Osteocyte (in vitro differentiated cells): ENCODE results near the gene TMEM232. TPM values are rescaled to one million over a fixed set of nuclear protein-coding genes. Genes with fewer than 3 reads are reported as not detected.
A peak's percentile ranks its signal among the peaks of the same experiment; 100 is the strongest.

Source experiments
- DNase-seq: peaks from one replicate; pipeline ENCODE4 v3.0.0; 2021; ENCODE audit warnings: mixed read lengths; ENCODE audit not compliant: unreplicated experiment; ENCODE audit errors: extremely low spot score
- H3K27ac Mint-ChIP-seq: one replicate; pipeline ENCODE4 v1.8.0; 2021; ENCODE audit warnings: mild to moderate bottlenecking, mixed read lengths; ENCODE audit not compliant: unreplicated experiment
- H3K27me3 Mint-ChIP-seq: one replicate; pipeline ENCODE4 v1.8.0; 2021; ENCODE audit warnings: mixed read lengths; ENCODE audit not compliant: unreplicated experiment
- H3K36me3 Mint-ChIP-seq: one replicate; pipeline ENCODE4 v1.8.0; 2021; ENCODE audit warnings: mixed read lengths; ENCODE audit not compliant: unreplicated experiment
- H3K4me1 Mint-ChIP-seq: one replicate; pipeline ENCODE4 v1.8.0; 2021; ENCODE audit warnings: mixed read lengths; ENCODE audit not compliant: unreplicated experiment
- H3K4me3 Mint-ChIP-seq: one replicate; pipeline ENCODE4 v1.8.0; 2021; ENCODE audit warnings: mild to moderate bottlenecking, moderate library complexity, mixed read lengths; ENCODE audit not compliant: unreplicated experiment
- H3K9me3 Mint-ChIP-seq: one replicate; pipeline ENCODE4 v1.8.0; 2021; ENCODE audit warnings: mixed read lengths; ENCODE audit not compliant: unreplicated experiment
- total RNA-seq: library from RNA; stranded (reverse); gene quantifications from 2 replicates; pipeline ENCODE4 v1.2.1, GENCODE V29; 2021
- TF ChIP-seq, protein P1 (sequence below): fragments of 200-600 bp; sonication (generic); IDR thresholded peaks from 2 replicates; pipeline ENCODE4 v1.5.0; 2021; ENCODE audit warnings: antibody characterized with exemption, mild to moderate bottlenecking, moderate library complexity

The TMEM232 gene
- total RNA-seq, 1 donor from 2014 or later = 3.5 TPM

DNA sequence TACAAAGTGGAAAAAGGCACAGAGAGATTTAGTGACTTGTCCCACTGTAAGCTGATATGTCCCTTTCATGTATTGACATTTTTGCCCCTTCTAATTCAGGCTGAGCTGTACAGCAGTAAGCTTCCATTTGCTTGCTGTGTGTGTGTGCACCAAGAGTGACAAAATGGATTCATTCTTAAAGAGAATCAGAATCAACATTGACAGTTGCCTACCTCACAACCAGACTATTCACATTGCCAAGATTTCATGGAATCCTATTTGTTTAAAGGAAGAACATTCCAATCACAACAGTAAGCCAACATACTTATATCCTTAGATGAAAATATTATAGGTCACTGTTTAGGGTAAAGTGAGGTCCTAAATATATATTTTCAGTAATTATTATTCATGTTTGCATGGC is 102.6 kb downstream of the TMEM232 start:
- Mint-ChIP-seq H3K27me3 (no peaks in the 10 kb centered on the region), H3K4me1 (peaks cover 25% of the 10 kb centered on the region), H3K36me3 (no peaks in the 10 kb centered on the region), H3K27ac (peak overlapping the region; percentile 33), H3K9me3 (no peaks in the 10 kb centered on the region), H3K4me3 (no peak overlapping the region)
- DNase-seq = no peak
- TF ChIP-seq, protein P1, sequence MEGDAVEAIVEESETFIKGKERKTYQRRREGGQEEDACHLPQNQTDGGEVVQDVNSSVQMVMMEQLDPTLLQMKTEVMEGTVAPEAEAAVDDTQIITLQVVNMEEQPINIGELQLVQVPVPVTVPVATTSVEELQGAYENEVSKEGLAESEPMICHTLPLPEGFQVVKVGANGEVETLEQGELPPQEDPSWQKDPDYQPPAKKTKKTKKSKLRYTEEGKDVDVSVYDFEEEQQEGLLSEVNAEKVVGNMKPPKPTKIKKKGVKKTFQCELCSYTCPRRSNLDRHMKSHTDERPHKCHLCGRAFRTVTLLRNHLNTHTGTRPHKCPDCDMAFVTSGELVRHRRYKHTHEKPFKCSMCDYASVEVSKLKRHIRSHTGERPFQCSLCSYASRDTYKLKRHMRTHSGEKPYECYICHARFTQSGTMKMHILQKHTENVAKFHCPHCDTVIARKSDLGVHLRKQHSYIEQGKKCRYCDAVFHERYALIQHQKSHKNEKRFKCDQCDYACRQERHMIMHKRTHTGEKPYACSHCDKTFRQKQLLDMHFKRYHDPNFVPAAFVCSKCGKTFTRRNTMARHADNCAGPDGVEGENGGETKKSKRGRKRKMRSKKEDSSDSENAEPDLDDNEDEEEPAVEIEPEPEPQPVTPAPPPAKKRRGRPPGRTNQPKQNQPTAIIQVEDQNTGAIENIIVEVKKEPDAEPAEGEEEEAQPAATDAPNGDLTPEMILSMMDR = no peak

DNA sequence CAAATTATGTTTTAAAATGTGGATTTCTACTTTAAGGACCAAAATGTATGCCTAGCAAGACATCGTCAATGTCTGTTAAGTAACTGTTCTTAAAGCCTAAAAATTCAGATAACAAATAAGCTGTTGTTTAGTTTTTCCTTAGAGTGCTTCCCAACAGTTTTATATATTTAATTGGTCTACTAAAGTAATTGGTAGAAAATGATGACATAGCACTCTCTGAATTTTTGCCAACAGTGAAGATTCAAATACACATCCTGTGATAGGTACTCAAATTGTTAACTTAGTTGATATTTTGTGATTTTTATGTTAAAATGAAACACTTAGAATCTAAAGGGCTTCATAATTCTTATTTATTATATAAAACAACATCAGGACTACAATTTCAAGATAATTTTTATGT is 107.5 kb downstream of the TMEM232 start:
- Mint-ChIP-seq H3K4me3 (no peak overlapping the region), H3K27me3 (no peaks in the 10 kb centered on the region), H3K4me1 (peaks cover 8% of the 10 kb centered on the region), H3K27ac (no peak overlapping the region), H3K9me3 (peaks cover 15% of the 10 kb centered on the region), H3K36me3 (peaks cover 7% of the 10 kb centered on the region)
- TF ChIP-seq, protein P1 = no peak
- DNase-seq = no peak

DNA sequence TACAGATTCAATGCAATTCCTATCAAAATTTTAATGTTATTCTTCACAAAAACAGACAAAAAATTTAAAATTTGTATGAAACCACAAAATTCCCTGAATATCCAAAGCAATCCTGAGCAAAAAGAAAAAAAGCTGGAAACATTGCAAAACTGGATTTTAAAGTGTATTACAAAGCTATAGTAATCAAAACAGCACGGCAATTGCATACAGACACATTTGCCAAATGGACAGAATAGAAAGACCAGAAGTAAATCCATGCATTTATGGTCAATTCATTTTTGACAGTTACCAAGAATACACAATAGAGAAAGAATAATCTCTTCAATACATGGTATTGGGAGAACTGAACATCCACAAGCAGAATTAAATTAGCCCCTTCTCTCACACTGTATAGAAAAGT is 110.5 kb downstream of the TMEM232 start:
- DNase-seq = no peak
- Mint-ChIP-seq H3K9me3 (peaks cover 15% of the 10 kb centered on the region), H3K27me3 (no peaks in the 10 kb centered on the region), H3K27ac (no peak overlapping the region), H3K4me3 (no peak overlapping the region), H3K4me1 (no peaks in the 10 kb centered on the region), H3K36me3 (peaks cover 7% of the 10 kb centered on the region)
- TF ChIP-seq, protein P1 = no peak

DNA sequence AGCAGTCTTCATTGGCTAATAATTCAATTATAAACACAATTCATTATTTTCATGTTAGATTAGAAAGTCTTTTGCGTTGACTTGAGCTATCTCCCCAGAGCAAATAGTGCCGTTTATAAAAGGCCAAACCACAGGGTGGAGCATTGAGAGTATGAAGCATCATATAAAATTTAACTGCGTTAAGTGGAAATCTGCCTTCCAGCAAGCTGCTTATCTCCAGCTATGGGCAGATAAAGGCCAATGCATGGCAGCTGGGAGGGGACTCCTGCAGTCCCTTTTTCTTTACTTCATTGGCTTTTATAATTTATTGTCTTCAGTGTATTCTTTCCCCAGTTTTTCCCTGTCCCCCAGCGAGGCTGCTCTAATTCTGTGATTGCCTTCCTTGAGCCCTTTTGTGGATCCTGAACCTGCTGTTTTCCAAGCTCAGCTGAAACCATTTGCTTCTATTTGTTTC is 113.7 kb downstream of the TMEM232 start:
- H3K9me3 Mint-ChIP-seq = peaks cover 15% of the 10 kb centered on the region
- H3K4me1 Mint-ChIP-seq = no peaks in the 10 kb centered on the region
- no peak overlapping the region for H3K4me3 Mint-ChIP-seq
- TF ChIP-seq, protein P1 = no peak
- no peaks in the 10 kb centered on the region for H3K27me3 Mint-ChIP-seq
- no peak overlapping the region for H3K27ac Mint-ChIP-seq
- H3K36me3 Mint-ChIP-seq = peaks cover 7% of the 10 kb centered on the region
- DNase-seq = no peak

DNA sequence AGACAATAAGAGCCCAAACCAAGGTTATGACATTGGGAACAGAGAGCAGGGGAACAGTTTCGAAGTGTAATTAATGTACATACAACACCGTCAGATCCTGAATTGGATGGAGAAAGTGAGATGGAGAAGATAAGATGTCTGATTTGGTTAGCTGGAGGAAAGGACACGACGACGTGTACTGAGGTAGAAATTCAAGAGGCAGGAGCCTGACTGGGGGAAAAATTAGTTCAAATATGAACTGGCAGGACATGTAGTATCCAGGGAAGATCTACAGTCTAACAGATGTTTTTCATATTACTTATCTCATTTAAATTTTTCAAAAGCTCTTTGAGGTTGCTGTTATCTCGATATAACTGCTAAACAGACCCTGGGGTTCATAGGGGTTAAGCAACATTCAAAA is 114.7 kb downstream of the TMEM232 start:
- H3K4me1 Mint-ChIP-seq = no peaks in the 10 kb centered on the region
- H3K27me3 Mint-ChIP-seq = no peaks in the 10 kb centered on the region
- no peak for DNase-seq
- TF ChIP-seq, protein P1 = no peak
- peaks cover 7% of the 10 kb centered on the region for H3K36me3 Mint-ChIP-seq
- no peak overlapping the region for H3K27ac Mint-ChIP-seq
- H3K4me3 Mint-ChIP-seq = no peak overlapping the region
- H3K9me3 Mint-ChIP-seq = peaks cover 15% of the 10 kb centered on the region
